GM21529 (cell line): ENCODE results near the gene KDELR1.

Experiments used
- ATAC-seq: cut with Tn5 transposase; IDR thresholded peaks from one replicate; pipeline ENCODE4 v1.9.1; 2021; ENCODE audit not compliant: unreplicated experiment

Gene KDELR1

GRCh38 chr19:48344892-48345291, 46.5 kb downstream of the KDELR1 start:
- no peak for ATAC-seq

GRCh38 chr19:48342841-48343540, 48.4 kb downstream of the KDELR1 start:
- ATAC-seq, result no peak

GRCh38 chr19:48342414-48342738, 49.0 kb downstream of the KDELR1 start:
- no peak for ATAC-seq

GRCh38 chr19:48341515-48342413, 49.6 kb downstream of the KDELR1 start:
- no peak for ATAC-seq

GRCh38 chr19:48340995-48341394, 50.4 kb downstream of the KDELR1 start:
- ATAC-seq, result no peak

GRCh38 chr19:48338802-48339503, 52.4 kb downstream of the KDELR1 start:
- ATAC-seq, result no peak

GRCh38 chr19:48338253-48338755, 53.0 kb downstream of the KDELR1 start:
- ATAC-seq, result no peak

- ATAC-seq, result peak; percentile 42
Measured at GRCh38 chr19:48333467-48334384, 57.6 kb downstream of the KDELR1 start.

- ATAC-seq, result peak; percentile 63
Measured at GRCh38 chr19:48332662-48333466, 58.5 kb downstream of the KDELR1 start.
